ENCODE measurements around the gene RPL7A.
A peak's percentile ranks its signal among the peaks of the same experiment; 100 is the strongest.
"Not testable (repeated sequence)": the region's sequence is repeated elsewhere in the genome, so short reads cannot be mapped to it uniquely, and the experiment has no call there.

Gene RPL7A

DNA sequence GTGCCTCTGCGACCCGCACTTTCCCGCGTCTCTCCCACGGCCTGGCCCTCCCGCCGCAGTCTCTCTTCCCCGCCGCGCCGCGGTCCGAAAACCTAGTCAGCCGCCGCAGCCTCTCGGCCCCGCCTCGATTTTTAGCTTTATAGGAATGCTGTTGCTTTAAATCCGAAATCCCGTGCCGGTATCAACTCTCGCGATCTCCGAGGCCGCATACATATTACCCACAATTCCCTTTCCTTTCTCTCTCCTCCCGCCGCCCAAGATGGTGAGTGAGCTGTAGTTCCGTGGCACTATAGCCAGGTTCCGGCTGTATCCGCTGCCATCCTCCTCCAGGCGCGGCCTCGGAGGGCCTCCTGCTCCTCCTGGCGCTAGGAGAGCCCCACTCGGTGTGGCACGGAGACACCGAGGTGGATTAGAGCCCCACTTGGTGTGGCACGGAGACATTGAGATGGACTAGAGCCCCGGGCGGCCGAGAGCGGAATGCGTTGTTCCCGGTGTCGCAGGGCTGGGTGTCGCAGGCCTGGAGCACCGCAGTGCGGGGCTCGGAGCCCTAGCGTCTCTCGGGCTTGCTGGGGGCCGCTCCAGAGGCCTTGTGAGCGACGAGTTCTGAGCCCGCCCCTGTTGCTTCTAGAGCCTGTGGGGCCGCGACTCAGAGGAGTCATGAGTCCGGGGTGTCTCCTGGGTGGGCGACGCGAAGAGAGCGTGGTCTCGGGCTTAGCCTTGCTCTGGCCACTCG, at the start of gene RPL7A, which contains the start of gene MED22:
Gene RPL7A, plus strand, starts transcription at position 234 of the 733 bp plus-strand sequence. Its CDS starts 26 bp downstream, at position 260.
Gene MED22, minus strand, starts transcription at position 147 of the 733 bp plus-strand sequence. CDS start 1,469 bp downstream, outside the sequence.
- DNase-seq: peak; percentile 96

DNA sequence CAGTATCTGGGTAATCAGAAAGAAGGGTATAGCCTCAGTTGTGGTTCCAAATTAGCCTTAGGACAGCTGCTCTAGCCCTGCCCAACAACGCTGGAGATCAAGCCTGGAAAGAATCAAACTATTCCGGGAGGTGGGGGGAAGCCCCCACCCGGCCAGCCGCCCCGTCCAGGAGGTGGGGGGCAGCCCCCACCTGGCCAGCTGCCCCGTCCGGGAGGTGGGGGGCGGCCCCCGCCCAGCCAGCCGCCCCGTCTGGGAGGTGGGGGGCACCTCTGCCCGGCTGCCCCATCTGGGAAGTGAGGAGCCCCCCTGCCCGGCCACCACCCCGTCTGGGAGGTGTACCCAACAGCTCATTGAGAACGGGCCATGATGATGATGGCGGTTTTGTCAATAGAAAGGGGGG, 48.0 kb upstream of the RPL7A start:
- not testable (repeated sequence) for DNase-seq

DNA sequence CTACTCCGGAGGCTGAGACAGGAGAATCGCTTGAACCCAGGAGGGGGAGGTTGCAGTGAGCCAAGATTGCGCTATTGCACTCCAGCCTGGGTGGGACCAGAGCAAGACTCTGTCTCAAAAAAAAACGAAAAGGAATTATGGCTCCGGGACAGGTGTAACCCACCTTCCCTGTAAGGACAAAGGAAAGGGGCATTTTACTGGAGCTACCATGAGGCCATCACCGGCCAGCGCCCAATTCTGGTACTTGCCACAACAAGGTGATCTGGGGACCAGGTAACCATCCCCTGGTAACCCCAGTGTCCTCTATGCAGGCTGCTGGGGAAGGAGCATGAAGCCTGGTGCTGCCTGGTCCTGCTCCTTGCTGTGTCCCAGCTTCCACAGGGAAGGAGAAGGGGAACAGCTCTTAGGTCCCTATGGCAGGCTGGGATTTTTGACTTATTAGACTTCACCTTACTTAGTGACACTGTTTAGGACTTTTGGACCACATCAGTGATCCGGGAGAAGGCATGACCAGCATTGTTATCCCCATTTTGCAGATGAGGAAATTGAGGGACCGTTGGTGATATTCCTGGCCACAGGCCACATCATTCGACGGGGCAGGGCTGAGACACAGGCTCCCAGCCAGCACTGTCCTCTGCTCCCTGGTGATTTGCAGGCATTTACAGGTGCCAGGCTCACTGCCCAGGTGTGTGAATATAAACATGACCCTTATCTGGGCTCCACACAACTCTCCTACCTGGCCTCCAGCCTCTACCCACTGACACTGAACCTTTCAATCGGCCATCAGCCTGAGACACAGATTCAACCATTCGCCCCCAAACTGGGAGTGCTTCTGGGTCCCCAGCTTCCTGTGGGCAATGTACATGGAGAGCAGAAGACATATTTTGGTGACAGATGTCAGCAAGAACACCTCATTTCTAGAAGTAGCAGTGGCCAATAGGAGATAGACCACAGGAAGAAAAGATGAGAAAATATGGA, 46.5 kb upstream of the RPL7A start:
- no peak for DNase-seq

DNA sequence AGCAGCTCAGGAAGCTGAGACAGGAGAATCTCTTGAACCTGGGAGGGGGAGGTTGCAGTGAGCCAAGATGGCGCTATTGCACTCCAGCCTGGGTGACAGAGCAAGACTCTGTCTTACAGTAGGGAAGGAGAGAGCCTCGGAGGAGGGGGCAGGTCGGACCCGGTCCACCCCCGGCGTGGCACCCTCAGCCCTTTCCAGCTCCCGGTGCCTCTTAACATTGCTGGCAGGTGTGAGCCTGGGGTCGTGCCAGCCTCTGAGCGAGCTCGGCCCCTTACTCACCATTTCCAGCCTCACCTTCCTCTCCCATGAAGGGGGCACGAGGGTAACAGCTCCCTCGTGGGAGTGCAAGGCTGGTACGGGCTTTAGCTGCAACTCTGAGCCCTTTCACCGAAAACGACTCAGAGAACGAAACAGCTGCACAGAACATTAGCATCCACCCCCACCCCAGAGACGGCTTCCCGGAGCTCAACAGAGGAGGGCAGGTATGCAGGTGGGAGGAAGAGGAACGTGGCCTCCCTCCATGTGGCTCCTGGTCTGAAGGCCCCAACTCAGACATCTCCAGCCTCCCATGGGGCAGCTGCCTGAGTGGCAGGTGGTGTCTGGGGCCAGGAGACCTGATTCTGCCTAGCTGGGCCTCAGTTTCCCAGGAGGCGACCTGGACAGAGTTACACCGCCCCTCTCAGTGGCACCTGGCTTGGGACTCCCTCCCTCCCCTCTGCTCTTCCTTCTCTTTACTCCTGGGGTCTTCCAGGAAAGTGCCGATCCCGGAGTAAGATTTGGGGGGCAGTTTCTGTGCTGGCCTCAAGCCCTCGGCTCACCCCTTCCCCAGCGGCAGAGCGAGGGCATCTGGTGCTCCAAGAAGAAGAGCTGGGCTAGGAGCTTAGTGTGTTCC, 44.5 kb upstream of the RPL7A start:
- no peak for DNase-seq

DNA sequence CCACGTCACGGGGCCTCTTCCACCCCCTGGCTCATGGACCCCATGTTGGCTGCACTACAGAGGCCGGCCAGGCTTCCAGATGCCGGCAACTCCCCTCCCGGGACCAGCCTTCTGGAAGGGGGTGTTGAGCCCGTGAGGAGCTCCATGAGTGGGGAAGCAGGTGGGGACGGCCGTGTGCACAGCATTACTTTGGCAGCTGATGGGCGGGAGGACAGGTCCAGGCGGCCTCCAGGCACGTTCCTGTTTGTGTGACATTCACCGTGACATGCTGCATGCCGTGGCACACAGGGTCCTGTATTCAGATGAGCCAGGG, 43.9 kb upstream of the RPL7A start:
- DNase-seq: no peak

DNA sequence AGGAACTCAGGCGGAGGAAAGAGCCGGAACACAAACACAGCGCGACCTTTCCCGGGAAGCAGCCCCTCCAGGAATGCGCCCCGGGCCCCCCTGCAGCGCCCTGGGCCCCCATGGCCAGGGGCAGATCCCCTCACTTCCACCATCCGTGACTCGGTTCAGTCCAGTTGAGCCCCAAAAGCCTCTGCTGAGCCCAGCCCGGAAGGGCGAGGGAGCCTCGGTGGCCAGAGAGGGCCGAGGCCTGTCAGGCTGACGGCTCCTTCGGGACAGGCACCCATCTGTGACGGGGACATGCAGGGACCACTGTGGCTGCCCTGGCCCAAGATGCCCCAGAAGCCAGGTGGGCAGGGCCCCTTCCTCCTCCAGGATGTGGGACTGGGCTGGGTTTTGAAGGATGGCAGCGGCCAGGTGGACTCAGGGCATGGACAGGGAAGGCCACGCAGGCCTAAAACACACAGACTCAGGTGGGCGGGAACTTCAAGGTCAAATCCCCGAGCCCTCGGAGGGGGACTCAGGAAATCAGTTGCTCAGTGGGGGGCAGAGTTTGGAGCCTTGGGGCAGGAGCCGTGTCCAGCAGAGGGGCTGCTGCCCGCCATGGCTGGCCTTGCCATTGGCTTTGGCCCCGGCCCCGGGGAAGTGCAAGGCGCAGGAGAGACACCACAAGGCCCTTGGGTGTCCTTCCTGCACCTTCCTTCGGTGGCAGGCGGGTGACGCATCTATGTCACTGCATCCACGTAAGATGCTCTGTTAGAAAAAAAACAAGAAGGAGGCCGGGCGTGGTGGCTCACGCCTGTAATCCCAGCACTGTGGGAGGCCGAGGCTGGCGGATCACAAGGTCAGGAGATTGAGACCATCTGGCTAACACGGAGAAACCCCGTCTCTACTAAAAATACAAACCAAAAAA, 43.3 kb upstream of the RPL7A start:
- DNase-seq: no peak

DNA sequence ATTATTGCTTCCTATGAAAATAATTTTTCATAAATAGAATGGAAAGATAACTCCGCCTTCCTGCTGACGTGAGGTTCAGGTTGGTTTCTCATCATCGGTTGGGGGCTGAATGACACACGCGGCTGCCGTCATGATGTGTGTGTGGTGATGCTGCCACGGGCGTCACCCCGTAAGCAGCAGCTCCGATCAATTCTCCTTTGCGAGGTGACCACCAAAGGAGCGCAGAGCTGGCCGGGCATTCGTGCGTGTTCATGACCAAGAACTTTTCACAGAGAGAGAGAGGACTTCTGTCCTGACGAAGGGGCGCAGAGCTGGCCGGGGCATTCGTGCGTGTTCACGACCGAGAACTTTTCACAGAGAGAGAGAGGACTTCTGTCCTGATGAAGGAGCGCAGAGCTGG, 42.3 kb upstream of the RPL7A start:
- no peak for DNase-seq

DNA sequence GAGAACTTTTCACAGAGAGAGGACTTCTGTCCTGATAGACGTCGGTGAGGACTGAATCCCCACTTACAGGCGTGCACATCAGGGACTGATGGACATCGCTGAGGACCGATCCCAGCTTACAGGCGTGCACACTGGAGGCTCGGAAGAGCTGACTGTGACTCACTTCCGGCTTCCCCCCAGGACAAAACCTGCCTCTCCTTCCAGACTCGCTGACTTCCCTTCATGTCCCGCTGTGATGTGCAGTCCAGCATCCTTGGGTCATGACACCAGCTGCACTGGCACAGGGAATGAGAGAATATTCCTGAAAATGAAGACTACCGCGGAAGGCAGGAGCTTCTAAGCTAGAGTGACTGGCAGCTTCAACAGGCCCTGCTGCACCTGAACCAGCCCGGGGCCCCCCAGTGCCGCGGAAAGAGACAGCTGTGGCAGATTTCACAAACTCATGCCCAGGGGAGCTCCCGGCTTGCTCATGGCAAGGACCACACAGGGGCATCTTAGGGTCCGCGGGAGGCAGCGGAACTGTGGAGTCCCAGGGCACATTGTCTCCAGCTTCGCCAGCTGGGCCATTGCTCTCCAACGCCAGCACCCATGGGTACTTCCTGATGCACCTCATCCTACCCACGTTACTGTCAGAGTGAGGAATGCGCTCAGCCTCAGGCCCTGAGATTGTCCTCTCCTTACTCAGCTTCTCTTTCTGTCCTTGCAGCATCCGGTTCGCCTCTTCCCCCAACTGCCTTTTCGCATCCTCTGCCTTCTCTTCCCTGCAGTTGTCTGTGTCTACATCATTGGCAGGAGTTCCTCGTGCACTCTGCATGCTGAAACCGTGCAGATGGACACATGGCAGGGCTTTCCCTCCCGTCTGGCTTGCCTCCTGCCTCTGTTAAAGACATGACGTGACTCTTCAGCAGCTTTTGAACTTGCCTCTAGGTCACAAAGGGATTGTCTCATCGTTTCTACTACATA, 41.5 kb upstream of the RPL7A start:
- peak; percentile 26 for DNase-seq

DNA sequence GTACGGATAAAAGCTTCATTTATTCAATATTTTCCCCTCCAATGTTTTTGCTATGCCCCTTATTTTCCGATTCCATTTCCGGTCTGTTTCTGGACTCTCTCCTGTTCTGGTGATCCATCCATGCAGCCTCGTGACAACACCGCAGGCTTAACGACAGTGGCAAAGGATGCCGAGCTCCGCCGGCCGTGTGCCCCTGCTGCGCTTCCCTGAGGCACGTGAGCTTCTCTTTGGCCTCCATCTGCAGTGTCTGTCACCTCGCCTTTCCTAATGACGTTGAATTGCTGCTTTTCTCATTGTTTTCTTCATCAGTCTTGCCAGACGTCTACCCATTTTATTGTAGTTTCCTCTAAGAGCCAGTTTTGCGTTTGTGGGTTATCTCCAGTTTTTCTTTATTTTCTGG, 40.7 kb upstream of the RPL7A start:
- DNase-seq: no peak

DNA sequence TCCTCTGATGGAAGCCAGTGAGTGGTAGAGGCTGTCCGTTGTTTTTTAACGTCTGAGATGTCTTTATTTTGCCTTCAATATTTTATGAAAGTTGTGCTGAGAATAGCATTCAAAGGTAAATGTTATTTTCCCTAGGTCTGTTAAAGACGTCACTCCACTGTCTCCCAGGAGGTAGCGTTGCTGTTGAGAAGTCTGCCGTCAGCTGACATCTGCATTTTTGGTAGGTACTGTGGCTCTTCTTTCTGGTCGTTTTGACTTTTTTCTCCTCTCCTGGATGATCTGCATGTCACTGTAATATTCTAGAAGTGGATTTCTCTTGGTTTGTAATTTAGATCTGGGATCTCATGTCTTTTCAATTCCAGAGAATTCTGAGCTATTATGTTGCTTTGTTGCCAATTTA, 38.4 kb upstream of the RPL7A start:
- no peak for DNase-seq

DNA sequence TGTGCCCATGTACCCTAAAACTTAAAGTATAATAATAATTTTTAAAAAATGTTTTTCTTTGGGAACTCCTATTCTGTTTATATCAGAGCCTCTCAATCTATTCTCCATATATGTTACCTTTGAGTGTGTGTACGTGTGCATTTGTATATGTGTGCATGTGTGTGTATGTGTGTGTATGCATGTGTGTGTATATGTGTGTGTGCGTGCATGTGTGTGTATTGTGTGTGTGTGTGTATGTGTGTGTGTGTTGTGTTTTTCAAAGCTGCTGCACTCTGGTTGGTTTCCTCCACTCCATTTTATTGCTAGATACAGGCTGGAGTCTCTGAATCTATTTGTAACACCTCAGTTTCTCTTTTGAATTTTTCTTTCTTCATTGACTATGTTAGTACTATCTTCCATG, 32.0 kb upstream of the RPL7A start:
- no peak for DNase-seq

DNA sequence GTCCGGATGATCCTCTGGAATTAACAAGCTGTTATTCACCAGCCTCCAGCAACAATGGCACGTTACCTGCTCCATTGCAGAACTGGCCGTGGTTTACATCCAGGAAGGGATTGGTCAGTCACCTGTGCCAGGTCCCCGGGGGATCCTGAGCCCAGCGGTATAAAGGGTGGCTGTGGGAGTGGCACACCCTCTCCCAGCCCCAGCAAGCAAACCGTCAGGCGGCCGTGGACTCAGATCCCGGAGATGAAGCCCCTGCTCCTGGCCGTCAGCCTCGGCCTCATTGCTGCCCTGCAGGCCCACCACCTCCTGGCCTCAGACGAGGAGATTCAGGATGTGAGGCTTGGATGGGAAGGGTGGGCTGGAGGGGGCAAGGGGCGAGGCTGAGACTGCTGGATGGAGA, 30.5 kb upstream of the RPL7A start:
- DNase-seq: not testable (repeated sequence)

DNA sequence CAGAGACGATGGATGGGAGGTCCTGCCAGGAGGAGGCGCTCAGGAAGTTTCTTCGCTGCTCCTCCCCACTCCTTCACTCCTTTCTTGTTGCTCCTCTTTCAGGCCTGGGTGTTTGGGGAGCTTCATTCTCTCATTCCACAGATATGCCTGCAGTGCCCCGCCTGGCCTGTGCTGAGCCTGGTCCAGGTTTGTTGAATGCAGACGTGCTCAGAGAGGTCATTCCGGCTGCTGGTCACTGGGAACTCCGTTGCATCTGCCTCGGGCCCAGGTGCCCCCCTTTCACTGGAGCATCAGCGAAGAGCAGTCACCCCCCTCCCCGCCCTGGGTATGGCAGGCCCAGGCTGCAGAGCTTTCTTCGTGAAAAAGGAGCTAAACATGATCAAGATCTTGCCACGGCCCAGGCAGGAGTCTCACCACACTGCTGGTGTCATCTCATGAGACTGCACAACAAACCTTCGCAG, 27.6 kb upstream of the RPL7A start:
- no peak for DNase-seq

DNA sequence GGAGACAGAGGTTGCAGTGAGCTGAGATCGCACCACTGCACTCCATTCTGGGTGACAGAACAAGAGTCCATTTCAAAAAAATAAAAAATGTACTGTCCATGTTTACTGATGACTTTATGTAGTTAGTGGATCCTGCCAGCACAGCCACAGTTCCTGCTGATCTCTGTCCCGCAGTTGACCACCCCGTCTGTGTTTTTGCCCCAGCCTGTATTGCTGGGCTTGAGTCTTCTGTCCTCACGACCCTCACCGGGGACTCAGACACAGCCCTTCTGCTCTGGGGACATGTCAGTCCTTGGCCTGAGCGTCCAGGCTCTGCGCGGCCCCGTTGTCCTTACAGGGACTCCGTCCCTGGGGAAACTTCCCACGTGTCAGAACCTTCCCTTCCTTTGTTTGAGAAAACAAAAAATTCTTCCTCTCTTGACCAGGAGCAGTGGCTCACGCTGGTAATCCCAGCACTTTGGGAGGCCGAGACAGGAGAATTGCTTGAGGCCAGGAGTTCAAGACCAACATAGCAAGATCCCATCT, 26.5 kb upstream of the RPL7A start:
- no peak for DNase-seq

DNA sequence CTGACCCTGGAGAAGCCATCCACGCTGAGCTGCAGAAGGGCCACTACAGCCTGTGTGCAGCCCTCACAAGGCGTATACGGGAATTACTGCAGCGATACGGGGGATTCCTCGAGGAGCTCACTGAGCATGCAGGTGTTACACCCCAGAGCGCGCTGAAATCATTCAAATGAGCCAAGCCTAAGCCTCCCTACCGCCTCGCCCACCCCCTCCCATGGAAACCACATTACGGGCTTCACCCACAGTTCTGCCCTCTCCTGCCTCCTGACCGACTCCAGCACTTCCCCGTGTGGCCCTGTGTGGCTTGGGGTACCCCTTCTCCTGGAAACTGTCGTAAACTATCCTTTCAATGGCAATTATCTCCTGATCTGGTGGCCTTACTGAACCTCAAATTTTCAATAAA, 25.3 kb upstream of the RPL7A start:
- DNase-seq: no peak

DNA sequence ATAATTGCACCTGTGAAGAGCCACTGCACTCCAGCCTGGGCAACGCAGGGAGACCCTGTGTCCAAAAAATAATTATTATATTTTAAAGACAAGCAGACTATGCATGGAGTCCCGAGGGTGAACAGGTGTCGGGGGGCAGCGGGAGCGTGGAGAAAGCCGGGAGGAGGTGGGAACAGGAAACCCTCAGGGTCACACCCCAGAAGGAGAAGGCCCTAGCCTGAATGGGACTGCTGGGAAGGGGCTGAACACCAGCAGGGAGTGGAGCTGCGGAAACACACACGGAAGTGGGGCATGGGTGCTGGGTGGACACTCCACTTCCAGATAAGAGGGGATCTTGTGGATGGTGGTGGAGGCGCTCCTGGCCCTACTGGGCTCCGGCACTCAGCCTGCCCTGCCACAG, 24.8 kb upstream of the RPL7A start:
- DNase-seq: no peak

DNA sequence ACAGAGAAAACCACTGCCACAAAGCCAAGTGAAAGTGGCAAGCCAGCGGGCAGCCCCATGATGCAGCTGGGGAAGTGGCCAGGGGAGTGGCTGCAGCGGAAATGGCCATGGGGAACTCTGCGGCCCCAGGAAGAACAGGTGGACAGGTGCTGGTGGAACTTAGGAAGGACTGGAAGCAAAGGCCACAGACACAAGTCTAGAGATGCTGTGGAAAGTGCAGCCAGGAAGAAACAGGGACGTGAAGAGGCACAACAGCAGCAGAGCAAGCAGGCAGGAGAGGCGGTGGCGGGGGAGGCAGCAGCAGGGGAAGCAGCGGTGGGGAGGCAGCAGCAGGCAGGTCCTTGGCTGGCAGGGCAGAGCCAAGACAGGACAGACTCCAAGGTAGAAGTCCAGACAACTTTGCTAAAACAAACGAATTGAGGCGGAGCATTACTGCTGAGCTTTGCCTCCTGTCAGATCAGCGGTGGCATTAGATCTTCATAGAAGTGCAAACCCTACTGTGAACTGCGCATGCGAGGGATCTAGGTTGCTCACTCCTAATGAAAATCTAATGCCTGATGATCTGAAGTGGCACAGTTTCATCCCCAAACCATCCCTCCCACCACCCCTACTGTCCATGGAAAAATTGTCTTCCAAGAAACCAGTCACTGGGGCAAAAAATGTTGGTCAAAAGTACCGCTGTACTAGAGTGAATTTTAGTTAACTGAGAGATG, 23.9 kb upstream of the RPL7A start:
- DNase-seq: no peak

DNA sequence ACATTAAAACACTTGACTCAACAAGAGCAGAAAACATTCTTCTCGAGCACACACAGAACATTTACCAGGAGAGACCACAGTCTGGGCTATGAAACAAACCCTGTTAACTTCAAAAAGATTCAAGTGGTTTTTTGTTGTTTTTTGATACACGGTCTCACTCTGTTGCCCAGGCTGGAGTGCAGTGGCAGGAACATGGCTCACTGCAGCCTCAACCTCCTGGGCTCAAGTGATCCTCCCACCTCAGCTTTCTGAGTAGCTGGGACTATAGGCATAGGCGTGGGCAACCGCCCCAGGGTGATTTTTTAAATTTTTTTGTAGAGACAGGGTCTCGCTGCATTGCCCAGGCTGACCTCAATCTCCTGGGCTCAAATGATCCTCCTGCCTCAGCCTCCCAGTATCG, 21.0 kb upstream of the RPL7A start:
- DNase-seq: not testable (repeated sequence)

DNA sequence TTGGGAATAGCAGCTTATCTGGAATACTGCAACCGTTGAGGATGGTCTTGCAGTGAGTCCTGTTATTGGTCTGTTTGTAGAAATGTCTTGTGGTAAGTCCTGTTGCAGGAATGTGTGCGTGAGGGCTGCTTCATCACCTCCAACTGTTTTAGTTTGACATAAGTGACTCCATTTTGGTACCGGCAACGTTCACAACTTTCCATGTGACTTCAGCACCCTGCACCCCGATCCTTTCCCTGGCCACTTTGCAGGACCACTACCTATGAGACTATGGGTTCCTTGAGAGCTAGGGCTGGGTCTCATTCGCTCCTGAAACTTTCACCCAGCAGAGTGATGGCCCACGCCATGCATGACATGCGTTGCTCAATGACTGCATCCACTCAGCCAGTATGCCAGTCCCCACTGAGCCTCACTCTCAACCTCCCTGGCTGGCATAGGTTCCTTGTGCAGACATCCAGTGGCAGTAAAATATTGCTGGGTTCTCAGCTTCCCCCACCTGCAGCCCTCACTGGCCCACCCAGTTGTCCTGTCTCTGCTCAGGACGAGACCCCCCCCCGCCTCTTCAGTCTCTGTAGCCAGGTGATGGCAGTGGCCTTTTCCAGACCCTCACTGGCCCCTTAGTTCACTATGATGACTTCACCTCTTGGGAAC, 20.1 kb upstream of the RPL7A start:
- DNase-seq: no peak
